K562 (cell line): ENCODE results near the gene PGM2L1. TPM values are rescaled to one million over a fixed set of nuclear protein-coding genes. Genes with fewer than 3 reads are reported as not detected.

ENCODE experiments used
- ATAC-seq: fragments of 200-7000 bp; cut with Tn5 transposase; 3 replicates; pipeline ENCODE4 v1.9.1; 2020; ENCODE audit warnings: moderate library complexity
- BruUV-seq: library from RNA; stranded (reverse); fragments of 400-500 nt; replicated peaks from 2 replicates; lab custom pipeline; 2021; lab: Mats Ljungman, UMichigan
- CTCF ChIA-PET: fragments of 300-600 bp; formaldehyde crosslinking; extraction: SDS; loops from one replicate; lab custom pipeline; 2021; ENCODE audit warnings: low intra/inter-chr PET ratio; lab: Yijun Ruan, JAX
- POLR2A ChIA-PET: fragments of 300-600, 350-650 bp; sonication (Branson Sonifier 250); formaldehyde crosslinking; extraction: SDS; loops from one replicate; lab custom pipeline; 2021; ENCODE audit warnings: antibody characterized with exemption, inconsistent platforms; lab: Yijun Ruan, JAX
- DNase-seq, 4 experiments: peaks; one replicate each; pipeline versions ENCODE4 v3.0.0 to v3.0.0-alpha.2; 2011 to 2018; ENCODE audit warnings: low spot score in 3 of 4, mixed read lengths in 3 of 4; ENCODE audit errors: extremely low read depth in 1 of 4
- FAIRE-seq: peaks from 2 replicates; lab custom pipeline; 2011; peaks lifted over from hg19 to GRCh38; lab: Jason Lieb, UNC
- H2AFZ ChIP-seq: 2 replicates; pipeline ENCODE4 v1.6.0; 2011; ENCODE audit warnings: low read depth, low read length, control low read depth, inconsistent platforms
- H3K27ac ChIP-seq: fragments of 200-600 bp; 3 replicates; pipeline ENCODE4 v1.8.0; 2011; ENCODE audit warnings: low read depth, mild to moderate bottlenecking, control low read depth, inconsistent platforms, low read length, moderate library complexity, mixed read lengths; ENCODE audit errors: extremely low read depth
- H3K27me3 ChIP-seq, 2 experiments: fragments of 300-600 bp in 1 of 2; 2 replicates in 1 of 2; 3 replicates in 1 of 2; pipeline versions ENCODE4 v1.6.0 to v1.8.0; 2011; ENCODE audit warnings: inconsistent platforms in 2 of 2, low read length in 2 of 2, mild to moderate bottlenecking in 1 of 2, mixed read lengths in 1 of 2, moderate library complexity in 1 of 2; ENCODE audit not compliant: control insufficient read depth in 2 of 2, insufficient read depth in 2 of 2
- H3K36me3 ChIP-seq: fragments of 300-600 bp; 3 replicates; pipeline ENCODE4 v1.8.0; 2011; ENCODE audit warnings: mild to moderate bottlenecking, low read length, inconsistent platforms; ENCODE audit not compliant: control insufficient read depth, insufficient read depth
- H3K4me1 ChIP-seq, 2 experiments: fragments of 200-600 bp in 1 of 2; replicated peaks in 1 of 2; 2 replicates in 1 of 2; 3 replicates in 1 of 2; pipeline versions ENCODE4 v1.5.1 to v1.8.0; 2011; ENCODE audit warnings: inconsistent platforms in 2 of 2, low read length in 2 of 2, mild to moderate bottlenecking in 1 of 2, mixed read lengths in 1 of 2, moderate library complexity in 1 of 2; ENCODE audit not compliant: control insufficient read depth in 2 of 2, insufficient read depth in 2 of 2
- H3K4me2 ChIP-seq: 2 replicates; pipeline ENCODE4 v1.6.1; 2011; ENCODE audit warnings: low read length, control low read depth, inconsistent platforms, mixed read lengths; ENCODE audit not compliant: insufficient read depth
- H3K4me3 ChIP-seq: fragments of 200-600 bp; sonication (generic), shearing (Covaris generic); 2 replicates; pipeline ENCODE4 v1.5.1; 2016; ENCODE audit warnings: control low read depth, inconsistent platforms
- H3K79me2 ChIP-seq: fragments of 200-600 bp; 3 replicates; pipeline ENCODE4 v1.8.0; 2011; ENCODE audit warnings: low read length, inconsistent platforms; ENCODE audit not compliant: control insufficient read depth, insufficient read depth
- H3K9ac ChIP-seq, 2 experiments: 2 replicates each; pipeline versions ENCODE4 v1.6.0 to v1.6.1; 2011; ENCODE audit warnings: low read depth in 2 of 2, low read length in 2 of 2, control low read depth in 1 of 2, inconsistent platforms in 1 of 2, mild to moderate bottlenecking in 1 of 2, mixed read lengths in 1 of 2; ENCODE audit not compliant: insufficient read depth in 1 of 2
- H3K9me1 ChIP-seq: one replicate; pipeline ENCODE4 v1.6.0; 2011; ENCODE audit warnings: inconsistent platforms, mild to moderate bottlenecking, low read length, moderate library complexity; ENCODE audit not compliant: control insufficient read depth, insufficient read depth
- H3K9me3 ChIP-seq: replicated peaks from 2 replicates; pipeline ENCODE4 v1.5.1; 2011; ENCODE audit warnings: low read depth, low read length, inconsistent platforms; ENCODE audit not compliant: control insufficient read depth, insufficient read depth
- H4K20me1 ChIP-seq: replicated peaks from 2 replicates; pipeline ENCODE4 v1.6.1; 2011; ENCODE audit warnings: low read length, inconsistent platforms, mixed read lengths; ENCODE audit not compliant: control insufficient read depth, insufficient read depth
- in situ Hi-C: fragments of 300-500 bp; cut with MboI; formaldehyde crosslinking; loops from 4 replicates; pipeline ENCODE4 v1.15.0; 2018; ENCODE audit warnings: inconsistent platforms, mixed read lengths
- intact Hi-C: fragments of 100-400 bp; cut with micrococcal nuclease; formaldehyde crosslinking; loops from 2 replicates; pipeline ENCODE4 v1.14.2; 2022
- microRNA counts: library from miRNA; unstranded; fragments of <30 nt; microRNA quantifications from one replicate; lab custom pipeline; 2016
- microRNA-seq: library from miRNA; unstranded; fragments of <30 nt; microRNA quantifications from one replicate; pipeline ENCODE4, GENCODE V29; 2018; ENCODE audit warnings: borderline microRNAs expressed
- polyA plus RNA-seq, 8 experiments: library from polyadenylated mRNA; depleted of rRNA in 4 of 8; stranded (reverse) in 5 of 8; unstranded in 3 of 8; fragments of >200 nt; fragmentation: Nextera tagmentation in 2 of 8; fragmentation: Illumina TruSeq in 1 of 8; extraction: Ambion mirVana in 2 of 8; extraction: Trizol in 1 of 8; gene quantifications; 2 replicates each; pipeline versions ENCODE4 v1.2.1 to v1.2.3, GENCODE V29; 2011 to 2014; ENCODE audit warnings: inconsistent platforms in 1 of 8, missing spikeins in 1 of 8
- small RNA-seq: library from RNA; depleted of rRNA; stranded (forward); fragments of <200 nt; gene quantifications from one replicate; pipeline ENCODE3, GENCODE V24; 2014
- total RNA-seq, 7 experiments: library from RNA; depleted of rRNA in 6 of 7; stranded (reverse); fragments of >200 nt in 6 of 7; fragmentation: Illumina TruSeq in 2 of 7; extraction: Trizol in 2 of 7; gene quantifications; 2 replicates each; pipeline versions ENCODE4 v1.2.1 to v1.2.3, GENCODE V29; 2011 to 2021; ENCODE audit warnings: low replicate concordance in 1 of 7
- TF ChIP-seq, protein P1 (sequence below): sonication (generic); formaldehyde crosslinking; IDR thresholded peaks from 2 replicates; pipeline ENCODE4 v1.8.1; 2023; ENCODE audit warnings: mild to moderate bottlenecking, missing genetic modification reagents, moderate library complexity

PGM2L1 gene
- total and polyA plus RNA-seq, 9 of the 15 experiments (the other 6 are each of a cell fraction or from before 2014, with no cell fraction given), result 0.32 to 0.95 (median 0.63) TPM

DNA sequence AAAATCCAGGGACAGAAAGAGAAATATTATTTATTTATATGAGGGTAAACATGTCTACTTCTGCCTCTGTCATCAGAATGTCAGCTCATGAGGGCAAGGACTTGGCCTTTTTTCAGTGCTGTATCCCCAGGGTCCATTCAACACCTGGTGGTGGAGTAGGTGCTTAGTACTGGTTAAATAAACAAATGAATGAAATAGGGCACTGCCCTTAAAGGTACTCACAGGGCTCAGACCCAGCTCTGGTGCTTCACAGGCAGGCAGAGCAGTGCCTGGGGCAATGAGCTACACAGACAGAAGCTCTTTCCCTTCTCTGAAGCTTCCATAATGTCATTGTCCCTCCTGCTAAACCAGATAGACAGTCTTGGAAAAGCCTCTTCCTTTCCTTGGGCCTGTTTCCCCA, 117.7 kb downstream of the PGM2L1 start:
- DNase-seq, result no peak
- POLR2A ChIA-PET, result no interaction called here
- Histone ChIP-seq H3K9ac (no peak overlapping the region), H3K27ac (no peak overlapping the region), H3K79me2 (no peaks in the 10 kb centered on the region), H4K20me1 (no peaks in the 10 kb centered on the region), H3K9me3 (no peaks in the 10 kb centered on the region), H2AFZ (no peak overlapping the region), H3K27me3 (peaks cover 6% of the 10 kb centered on the region in 2 experiments; a peak in 4 of 5 replicates), H3K36me3 (no peaks in the 10 kb centered on the region), H3K4me2 (no peak overlapping the region), H3K4me3 (no peak overlapping the region), H3K9me1 (no peaks in the 10 kb centered on the region), H3K4me1 (no peaks in the 10 kb centered on the region)
- TF ChIP-seq, protein P1, sequence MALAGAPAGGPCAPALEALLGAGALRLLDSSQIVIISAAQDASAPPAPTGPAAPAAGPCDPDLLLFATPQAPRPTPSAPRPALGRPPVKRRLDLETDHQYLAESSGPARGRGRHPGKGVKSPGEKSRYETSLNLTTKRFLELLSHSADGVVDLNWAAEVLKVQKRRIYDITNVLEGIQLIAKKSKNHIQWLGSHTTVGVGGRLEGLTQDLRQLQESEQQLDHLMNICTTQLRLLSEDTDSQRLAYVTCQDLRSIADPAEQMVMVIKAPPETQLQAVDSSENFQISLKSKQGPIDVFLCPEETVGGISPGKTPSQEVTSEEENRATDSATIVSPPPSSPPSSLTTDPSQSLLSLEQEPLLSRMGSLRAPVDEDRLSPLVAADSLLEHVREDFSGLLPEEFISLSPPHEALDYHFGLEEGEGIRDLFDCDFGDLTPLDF (CRISPR knock-in tag), result no peak
- ATAC-seq, result no peak
- no TSS peak for BruUV-seq
- FAIRE-seq, result no peak
- CTCF ChIA-PET, result no interaction called here
- in situ Hi-C loops (no loop called here), intact Hi-C loops (no loop called here)

MicroRNA genes within 50 kb of the gene (microRNA counts, 767-probe panel; counts per million panel counts)
- 2,073 counts per million, percentile 54 among the panel's probes with 10 or more counts for microRNA hsa-miR-548al (lab: Ali Mortazavi, UCI)

Small RNA genes within 50 kb of the gene (microRNA-seq; reads per million reads assigned to microRNA genes)
- not detected for gene MIR548AL

Small RNA genes within 50 kb of the gene (small RNA-seq; reads per million reads assigned to genes)
- 0.44 reads per million, percentile 16 among the genes with 10 or more reads in this experiment for gene MIR548AL

Other genes starting within 250 kb of the PGM2L1 start
- 10.9 and 13.9 TPM in 2 replicates for gene C2CD3, start 227.4 kb downstream of the PGM2L1 start, total RNA-seq (2014; rRNA removed)
- 11.1 and 13.0 TPM in 2 replicates for gene C2CD3, start 227.4 kb downstream of the PGM2L1 start, total RNA-seq (2014; rRNA removed; fragmentation: Illumina TruSeq; extraction: Trizol)
- gene C2CD3, start 227.4 kb downstream of the PGM2L1 start, total RNA-seq (2015; rRNA removed; fragmentation: Illumina TruSeq; extraction: Trizol), result 14.5 and 15.8 TPM in 2 replicates
- gene C2CD3, start 227.4 kb downstream of the PGM2L1 start, total RNA-seq (2021), result 17.6 and 18.5 TPM in 2 replicates
- gene C2CD3, start 227.4 kb downstream of the PGM2L1 start, polyA plus RNA-seq (2011; rRNA removed), result 15.2 and 15.8 TPM in 2 replicates
- 18.7 and 20.2 TPM in 2 replicates for gene C2CD3, start 227.4 kb downstream of the PGM2L1 start, polyA plus RNA-seq (2014; fragmentation: Illumina TruSeq; extraction: Trizol)
- 1 to 10 TPM; 4.4 to 5.1 TPM for gene C2CD3, start 227.4 kb downstream of the PGM2L1 start, polyA plus RNA-seq (2014; fragmentation: Nextera tagmentation; extraction: Ambion mirVana)
- 15.4 and 15.8 TPM in 2 replicates for gene C2CD3, start 227.4 kb downstream of the PGM2L1 start, polyA plus RNA-seq (2014; rRNA removed)
- gene PPME1, start 227.1 kb downstream of the PGM2L1 start, total RNA-seq (2014; rRNA removed), result 37.6 and 59.6 TPM in 2 replicates
- 30.1 and 33.4 TPM in 2 replicates for gene PPME1, start 227.1 kb downstream of the PGM2L1 start, total RNA-seq (2014; rRNA removed; fragmentation: Illumina TruSeq; extraction: Trizol)
- gene PPME1, start 227.1 kb downstream of the PGM2L1 start, total RNA-seq (2015; rRNA removed; fragmentation: Illumina TruSeq; extraction: Trizol), result 42.3 and 45.7 TPM in 2 replicates
- gene PPME1, start 227.1 kb downstream of the PGM2L1 start, total RNA-seq (2021), result 65.8 and 69.4 TPM in 2 replicates
- gene PPME1, start 227.1 kb downstream of the PGM2L1 start, polyA plus RNA-seq (2011; rRNA removed), result 52.5 and 89.2 TPM in 2 replicates
- 75.8 and 81.7 TPM in 2 replicates for gene PPME1, start 227.1 kb downstream of the PGM2L1 start, polyA plus RNA-seq (2014; fragmentation: Illumina TruSeq; extraction: Trizol)
- gene PPME1, start 227.1 kb downstream of the PGM2L1 start, polyA plus RNA-seq (2014; fragmentation: Nextera tagmentation; extraction: Ambion mirVana), result 10 to 100 TPM in 1 of 2 experiments, 1 to 10 TPM in 1; 9.8 to 24.1 TPM
- 33.1 and 48.4 TPM in 2 replicates for gene PPME1, start 227.1 kb downstream of the PGM2L1 start, polyA plus RNA-seq (2014; rRNA removed)
- not detected in 2 replicates for gene P4HA3, start 86.8 kb downstream of the PGM2L1 start, total RNA-seq (2014; rRNA removed)
- not detected in 2 replicates for gene P4HA3, start 86.8 kb downstream of the PGM2L1 start, total RNA-seq (2014; rRNA removed; fragmentation: Illumina TruSeq; extraction: Trizol)
- not detected in 2 replicates for gene P4HA3, start 86.8 kb downstream of the PGM2L1 start, total RNA-seq (2015; rRNA removed; fragmentation: Illumina TruSeq; extraction: Trizol)
- gene P4HA3, start 86.8 kb downstream of the PGM2L1 start, total RNA-seq (2021), result not detected in 2 replicates
- 0.03 TPM in 1 of 2 replicates, not detected in the other for gene P4HA3, start 86.8 kb downstream of the PGM2L1 start, polyA plus RNA-seq (2011; rRNA removed)
- not detected in 2 replicates for gene P4HA3, start 86.8 kb downstream of the PGM2L1 start, polyA plus RNA-seq (2014; fragmentation: Illumina TruSeq; extraction: Trizol)
- under 1 TPM in 1 of 2 experiments, not detected in 1; 0.01 TPM for gene P4HA3, start 86.8 kb downstream of the PGM2L1 start, polyA plus RNA-seq (2014; fragmentation: Nextera tagmentation; extraction: Ambion mirVana)
- not detected in 2 replicates for gene P4HA3, start 86.8 kb downstream of the PGM2L1 start, polyA plus RNA-seq (2014; rRNA removed)
- gene KCNE3, start 69.1 kb upstream of the PGM2L1 start, total RNA-seq (2014; rRNA removed), result 6.8 and 7.2 TPM in 2 replicates
- gene KCNE3, start 69.1 kb upstream of the PGM2L1 start, total RNA-seq (2014; rRNA removed; fragmentation: Illumina TruSeq; extraction: Trizol), result 7.0 and 8.0 TPM in 2 replicates
- gene KCNE3, start 69.1 kb upstream of the PGM2L1 start, total RNA-seq (2015; rRNA removed; fragmentation: Illumina TruSeq; extraction: Trizol), result 5.2 and 5.7 TPM in 2 replicates
- 5.9 and 6.2 TPM in 2 replicates for gene KCNE3, start 69.1 kb upstream of the PGM2L1 start, total RNA-seq (2021)
- gene KCNE3, start 69.1 kb upstream of the PGM2L1 start, polyA plus RNA-seq (2011; rRNA removed), result 2.0 and 2.4 TPM in 2 replicates
- gene KCNE3, start 69.1 kb upstream of the PGM2L1 start, polyA plus RNA-seq (2014; fragmentation: Illumina TruSeq; extraction: Trizol), result 7.9 and 8.4 TPM in 2 replicates
- 1 to 10 TPM; 1.6 to 2.3 TPM for gene KCNE3, start 69.1 kb upstream of the PGM2L1 start, polyA plus RNA-seq (2014; fragmentation: Nextera tagmentation; extraction: Ambion mirVana)
- gene KCNE3, start 69.1 kb upstream of the PGM2L1 start, polyA plus RNA-seq (2014; rRNA removed), result 8.7 and 9.9 TPM in 2 replicates
- 4.5 and 5.5 TPM in 2 replicates for gene LIPT2, start 95.3 kb upstream of the PGM2L1 start, total RNA-seq (2014; rRNA removed)
- 2.3 and 3.3 TPM in 2 replicates for gene LIPT2, start 95.3 kb upstream of the PGM2L1 start, total RNA-seq (2014; rRNA removed; fragmentation: Illumina TruSeq; extraction: Trizol)
- 3.6 and 4.7 TPM in 2 replicates for gene LIPT2, start 95.3 kb upstream of the PGM2L1 start, total RNA-seq (2015; rRNA removed; fragmentation: Illumina TruSeq; extraction: Trizol)
- 2.6 and 2.9 TPM in 2 replicates for gene LIPT2, start 95.3 kb upstream of the PGM2L1 start, total RNA-seq (2021)
- gene LIPT2, start 95.3 kb upstream of the PGM2L1 start, polyA plus RNA-seq (2011; rRNA removed), result 4.5 and 5.2 TPM in 2 replicates
- 3.3 and 4.3 TPM in 2 replicates for gene LIPT2, start 95.3 kb upstream of the PGM2L1 start, polyA plus RNA-seq (2014; fragmentation: Illumina TruSeq; extraction: Trizol)
- 1 to 10 TPM in 1 of 2 experiments, under 1 TPM in 1; 1.00 to 1.4 TPM for gene LIPT2, start 95.3 kb upstream of the PGM2L1 start, polyA plus RNA-seq (2014; fragmentation: Nextera tagmentation; extraction: Ambion mirVana)
- 2.9 and 3.5 TPM in 2 replicates for gene LIPT2, start 95.3 kb upstream of the PGM2L1 start, polyA plus RNA-seq (2014; rRNA removed)
- 10.6 and 11.9 TPM in 2 replicates for gene POLD3, start 194.1 kb upstream of the PGM2L1 start, total RNA-seq (2014; rRNA removed)
- 21.6 and 26.1 TPM in 2 replicates for gene POLD3, start 194.1 kb upstream of the PGM2L1 start, total RNA-seq (2014; rRNA removed; fragmentation: Illumina TruSeq; extraction: Trizol)
- 22.4 and 24.6 TPM in 2 replicates for gene POLD3, start 194.1 kb upstream of the PGM2L1 start, total RNA-seq (2015; rRNA removed; fragmentation: Illumina TruSeq; extraction: Trizol)
- 20.9 and 22.1 TPM in 2 replicates for gene POLD3, start 194.1 kb upstream of the PGM2L1 start, total RNA-seq (2021)
- gene POLD3, start 194.1 kb upstream of the PGM2L1 start, polyA plus RNA-seq (2011; rRNA removed), result 36.9 and 40.1 TPM in 2 replicates
- gene POLD3, start 194.1 kb upstream of the PGM2L1 start, polyA plus RNA-seq (2014; fragmentation: Illumina TruSeq; extraction: Trizol), result 21.6 and 25.2 TPM in 2 replicates
- 10 to 100 TPM; 27.2 to 28.6 TPM for gene POLD3, start 194.1 kb upstream of the PGM2L1 start, polyA plus RNA-seq (2014; fragmentation: Nextera tagmentation; extraction: Ambion mirVana)
- 19.5 and 20.8 TPM in 2 replicates for gene POLD3, start 194.1 kb upstream of the PGM2L1 start, polyA plus RNA-seq (2014; rRNA removed)